K562 treated with DMSO at 1 percent for 4 hours (cell line): Measurements from ENCODE around the gene SLC26A1. TPM values are rescaled to one million over a fixed set of nuclear protein-coding genes. Genes with fewer than 3 reads are reported as not detected.

Experiments
- total RNA-seq: library from RNA; unstranded; fragments of 300-600 nt; gene quantifications from 2 replicates; pipeline ENCODE4 v1.2.3, GENCODE V29; 2022; ENCODE audit not compliant: insufficient read depth

Gene SLC26A1
- total RNA-seq: 4.9 and 5.0 TPM in 2 replicates

GRCh38 chr4:993111-994029 lies at the start of gene SLC26A1:
TSS of gene SLC26A1 (minus strand) at chr4:993404. CDS start at chr4:991703, 1,701 bp downstream.

DNA sequence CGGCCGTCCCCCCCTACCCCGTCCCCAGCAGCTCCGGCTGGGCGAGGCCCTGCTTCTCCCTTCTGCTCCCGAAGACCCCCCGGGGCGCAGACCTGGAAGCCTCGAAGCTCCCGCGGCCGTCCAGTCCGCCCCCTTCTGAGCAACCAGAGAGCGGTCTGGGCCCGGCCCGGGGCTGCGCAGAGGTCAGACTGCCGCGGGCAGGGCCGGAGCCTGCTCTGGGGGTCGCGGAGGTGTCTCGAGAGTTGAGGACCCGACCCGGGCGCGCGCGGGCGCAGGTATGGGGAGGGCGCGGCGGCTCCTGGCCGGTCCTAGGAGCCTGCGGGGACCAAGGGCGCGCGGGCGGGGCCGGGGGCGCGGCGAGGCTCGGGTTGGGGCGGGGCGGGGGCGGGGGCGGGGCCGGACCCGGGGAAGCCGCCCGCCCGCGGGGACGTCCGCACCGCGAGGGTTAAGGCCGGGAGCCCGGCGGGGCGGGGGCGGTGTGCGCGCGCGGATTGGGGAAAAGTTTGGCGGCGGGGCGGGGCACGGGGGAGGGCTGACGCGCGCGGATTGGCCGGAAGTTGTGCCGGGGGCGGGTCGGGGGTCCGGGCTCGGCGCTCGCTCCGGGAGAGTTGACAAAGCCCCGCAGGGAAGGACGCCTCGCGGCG lies 17.9 kb upstream of the SLC26A1 start, which contains the start of gene FGFRL1:
TSS of gene FGFRL1 (plus strand) at position 605 of the 644 bp plus-strand sequence. CDS start 860 bp downstream, outside the sequence.

GRCh38 chr4:986879-987623 lies 6.2 kb downstream of the SLC26A1 start, which contains the start of gene IDUA:
TSS of gene IDUA (plus strand) at chr4:987044. CDS start at chr4:987085, 41 bp downstream.

DNA sequence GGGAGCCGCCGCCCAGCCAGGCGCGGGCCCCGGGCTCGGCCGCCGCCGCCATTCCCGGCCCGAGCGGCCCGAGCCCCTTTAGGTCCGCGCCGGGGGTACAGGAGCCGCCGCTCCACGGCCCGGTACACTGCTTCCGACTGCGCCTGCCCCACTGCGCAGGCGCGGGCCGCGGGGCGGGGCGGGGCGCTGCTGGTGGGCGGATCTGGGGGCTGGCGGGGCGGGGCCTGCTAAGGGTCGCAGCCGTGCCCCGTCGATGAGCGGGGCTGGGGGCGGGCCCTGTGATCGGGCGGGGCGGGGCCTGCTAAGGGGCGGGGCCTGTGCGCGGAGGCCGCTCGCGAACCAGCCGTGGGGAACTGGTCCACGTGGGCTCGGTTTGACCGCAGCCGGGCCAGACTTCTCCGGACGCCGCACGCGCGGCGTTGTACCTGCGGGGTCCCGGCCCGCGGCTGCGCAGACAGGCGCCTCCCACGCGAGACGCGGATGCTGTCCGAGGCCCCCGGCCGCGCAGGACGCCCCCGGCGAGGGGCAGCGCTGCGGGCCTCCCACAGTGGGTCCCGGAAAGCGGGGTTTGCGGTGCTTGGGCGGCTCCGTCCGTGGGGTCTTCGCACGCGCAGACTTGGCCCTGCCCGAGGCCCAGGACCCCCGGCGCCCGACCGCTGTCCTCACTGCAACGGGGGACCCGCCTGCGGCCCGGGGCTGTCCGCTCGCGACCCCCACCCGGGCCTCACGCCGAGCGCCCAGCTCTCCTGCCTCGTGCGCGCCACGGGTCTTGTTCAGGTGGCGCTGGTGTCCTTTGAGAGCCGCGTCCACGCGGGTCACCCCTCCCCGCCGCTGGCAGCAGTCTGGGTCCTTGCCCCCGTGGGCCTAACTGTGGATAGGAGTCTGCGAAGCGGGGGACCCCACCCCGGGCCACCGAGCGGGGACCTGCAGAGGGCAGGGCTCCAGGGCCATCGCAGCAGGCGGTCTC lies 19.5 kb downstream of the SLC26A1 start, which contains the start of gene DGKQ:
TSS of gene DGKQ (minus strand) at position 139 of the 967 bp plus-strand sequence. CDS start at position 52, 87 bp downstream.

Other genes starting within 250 kb of the SLC26A1 start
- not detected in 2 replicates for gene CPLX1, start 167.3 kb downstream of the SLC26A1 start, total RNA-seq
- 74.2 and 102 TPM in 2 replicates for gene GAK, start 61.1 kb downstream of the SLC26A1 start, total RNA-seq
- gene TMEM175, start 60.9 kb downstream of the SLC26A1 start, total RNA-seq: 49.5 and 50.5 TPM in 2 replicates
- 18.2 and 25.6 TPM in 2 replicates for gene DGKQ, start 19.8 kb downstream of the SLC26A1 start, total RNA-seq
- gene IDUA, start 6.4 kb downstream of the SLC26A1 start, total RNA-seq: 14.3 and 17.2 TPM in 2 replicates
- gene FGFRL1, start 18.2 kb upstream of the SLC26A1 start, total RNA-seq: 30.2 and 30.9 TPM in 2 replicates
- gene RNF212, start 120.2 kb upstream of the SLC26A1 start, total RNA-seq: not detected in 2 replicates
- 1.3 and 1.8 TPM in 2 replicates for gene SPON2, start 179.2 kb upstream of the SLC26A1 start, total RNA-seq